ENCODE measurements around the gene GLRX5.
"Not testable (repeated sequence)": the region's sequence is repeated elsewhere in the genome, so short reads cannot be mapped to it uniquely, and the experiment has no call there.

GLRX5 gene

GRCh38 chr14:95562892-95563685 lies 28.2 kb downstream of the GLRX5 start:
- no peak for DNase-seq

DNA sequence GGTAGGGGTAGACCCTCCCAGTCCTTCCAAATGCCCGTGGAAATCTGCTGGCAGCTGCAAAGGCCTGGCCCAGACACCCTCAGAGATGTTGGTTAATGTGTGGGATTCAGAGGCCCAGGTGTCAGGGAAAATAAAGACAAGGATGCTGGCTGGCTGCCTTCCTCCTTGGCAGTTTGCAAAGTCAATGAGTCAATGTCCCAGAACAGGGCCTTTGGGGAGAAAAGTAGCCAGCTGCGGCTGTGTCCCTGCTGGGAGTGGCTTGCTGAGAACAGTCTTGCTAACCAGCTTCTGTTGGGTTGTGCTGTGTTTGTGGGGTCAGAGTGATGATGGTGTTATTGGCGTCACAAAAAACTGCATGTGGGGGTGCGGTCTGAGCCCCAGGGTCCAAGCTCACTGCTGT lies 29.2 kb downstream of the GLRX5 start:
- DNase-seq, result no peak

DNA sequence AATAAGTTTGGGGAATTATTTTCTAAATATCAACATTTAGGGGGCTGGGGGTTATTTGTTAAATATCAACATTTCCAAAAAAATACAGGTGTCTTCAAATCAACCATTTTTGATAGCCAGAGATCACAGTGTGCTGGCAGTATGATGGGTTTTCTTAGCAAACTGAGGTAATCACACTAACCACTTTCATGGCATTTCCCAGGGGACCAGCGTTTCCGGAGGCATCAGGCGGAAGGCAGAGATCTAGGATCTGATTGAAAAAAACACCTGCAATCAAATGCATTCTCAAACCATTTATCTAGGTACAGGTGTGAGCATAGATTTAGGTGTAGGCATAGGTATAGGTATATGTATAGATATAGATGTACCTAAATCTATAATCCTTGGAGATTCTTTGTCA lies 34.6 kb downstream of the GLRX5 start:
- DNase-seq, result no peak

DNA sequence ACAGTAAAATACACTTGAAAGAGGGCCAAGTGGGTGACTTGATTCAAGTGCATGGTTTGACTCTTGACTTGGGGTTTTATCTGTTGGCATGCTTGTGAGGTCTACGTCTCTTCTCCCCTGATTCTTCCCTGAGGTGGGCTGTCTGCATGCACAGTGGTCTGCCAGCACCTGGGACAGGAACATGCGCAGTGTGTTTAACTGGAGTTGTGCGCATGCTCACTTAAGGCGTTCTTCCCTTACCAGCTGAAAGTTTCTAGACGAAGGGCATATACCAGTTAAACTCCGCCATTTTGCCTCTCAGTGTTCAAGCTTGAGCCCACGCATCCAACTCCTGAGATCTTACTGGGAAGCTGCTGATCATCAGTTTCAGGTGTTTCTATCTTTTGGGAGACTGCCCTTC lies 38.5 kb downstream of the GLRX5 start:
- DNase-seq, result no peak

DNA sequence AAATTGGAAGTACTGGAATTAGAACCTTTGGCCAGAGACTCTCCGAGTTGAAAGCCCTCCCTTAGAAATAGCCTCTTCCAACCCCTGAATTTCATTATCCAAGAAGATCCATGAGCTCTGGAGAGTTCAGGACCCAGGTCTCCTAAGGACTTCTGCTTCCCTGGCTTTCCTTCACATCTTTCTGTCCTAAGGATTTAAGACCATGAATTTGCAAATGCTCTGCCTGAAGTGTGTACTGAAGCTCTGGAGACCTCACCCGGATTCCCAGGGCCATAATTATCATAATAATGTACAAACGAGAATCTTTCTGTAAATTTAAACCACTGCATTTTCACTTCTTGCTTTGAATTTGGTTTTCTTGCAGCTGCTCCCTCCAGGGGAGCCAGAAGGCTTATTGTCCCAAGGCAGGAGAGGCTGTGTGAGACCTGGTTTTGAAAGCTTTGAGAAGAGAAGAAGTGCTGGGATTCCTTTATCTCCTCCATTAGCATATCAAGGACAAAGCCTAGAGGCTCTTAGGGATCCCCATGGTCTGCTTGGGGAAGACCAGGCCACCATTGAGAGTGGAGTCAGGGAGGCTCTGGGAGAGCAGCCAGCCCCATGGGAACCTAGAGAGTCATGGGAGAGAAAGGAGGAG lies 41.1 kb downstream of the GLRX5 start:
- DNase-seq, result no peak

- no peak for DNase-seq
These were observed 42.4 kb downstream of the GLRX5 start for GRCh38 chr14:95577067-95577800.

- DNase-seq, result no peak
These were observed 43.0 kb downstream of the GLRX5 start for GRCh38 chr14:95577870-95578269.

GRCh38 chr14:95583836-95584617 lies 49.2 kb downstream of the GLRX5 start:
- not testable (repeated sequence) for DNase-seq

DNA sequence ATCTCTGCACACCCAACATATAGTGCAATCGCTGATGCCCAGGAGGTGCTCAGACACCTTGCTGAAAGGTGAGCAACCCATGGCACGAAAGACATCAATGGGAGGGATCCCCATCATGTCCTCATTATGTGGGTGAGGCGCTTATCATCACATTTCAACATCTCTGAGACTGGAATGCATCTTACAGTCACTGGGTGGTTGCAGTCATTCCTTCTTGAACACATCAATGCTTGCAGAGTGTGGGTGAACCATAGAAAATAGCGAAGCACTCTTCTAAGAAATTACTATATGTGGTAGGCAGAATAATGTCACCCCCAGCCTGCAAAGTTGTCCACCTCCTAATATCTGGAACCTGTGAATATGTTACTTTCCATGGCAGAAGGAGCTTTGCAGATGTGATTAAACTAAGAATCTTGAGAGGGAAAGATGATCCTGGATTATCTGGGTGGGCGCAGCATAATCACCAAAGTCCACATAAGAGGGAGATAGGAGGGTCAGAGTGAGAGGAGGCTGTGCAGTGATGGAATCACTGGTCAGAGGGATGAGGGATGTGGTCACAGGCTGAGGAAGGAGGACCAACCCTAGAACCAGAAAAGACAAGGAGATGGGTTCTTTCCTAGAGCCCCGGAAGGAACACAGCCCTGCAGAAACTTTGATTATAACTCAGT lies 51.2 kb downstream of the GLRX5 start:
- DNase-seq, result no peak

GRCh38 chr14:95591182-95591581 lies 56.3 kb downstream of the GLRX5 start:
- not testable (repeated sequence) for DNase-seq

Data from NCI-H510A (cell line).